Suppressor macrophage treated with lipopolysaccharide for 4 hours (primary cell): Measurements from ENCODE around the gene SYNE2.
"Not testable (repeated sequence)": the region's sequence is repeated elsewhere in the genome, so short reads cannot be mapped to it uniquely, and the experiment has no call there.

ENCODE experiments used
- DNase-seq: peaks from one replicate; pipeline ENCODE4 v3.0.0-alpha.2; 2020

Gene SYNE2

DNA sequence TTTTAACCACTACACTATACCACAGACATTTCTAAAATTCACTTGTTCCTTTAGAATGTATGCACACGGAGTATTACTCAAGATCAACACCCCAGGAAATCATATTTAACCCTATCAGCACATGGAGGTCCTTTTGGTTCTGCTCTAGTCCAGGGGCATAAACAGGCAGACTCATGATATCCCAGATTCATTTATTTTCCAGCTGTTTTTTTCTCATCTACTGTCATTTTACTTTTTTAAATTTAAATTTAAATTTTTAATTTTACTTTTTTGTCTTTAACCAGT, 17.9 kb downstream of the SYNE2 start:
- DNase-seq = not testable (repeated sequence)

DNA sequence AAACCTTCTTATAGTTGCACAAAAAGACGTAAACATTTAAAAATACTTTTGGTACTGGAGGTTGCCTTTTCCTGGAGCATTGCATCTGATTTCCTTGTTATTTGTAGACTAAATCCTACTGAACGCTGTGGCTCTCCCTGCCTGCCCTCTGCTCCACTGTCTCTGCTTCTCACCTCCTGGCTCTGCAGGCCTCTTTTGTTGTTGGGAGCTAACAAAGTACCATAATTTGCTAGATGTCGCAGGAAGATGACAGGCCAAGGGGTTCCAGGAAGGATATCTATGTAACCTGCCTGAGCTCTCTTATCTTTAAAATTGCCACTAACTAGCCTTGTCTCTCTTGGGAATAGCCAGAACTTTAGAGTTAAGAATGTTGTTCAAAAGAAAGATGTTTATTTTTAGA, 21.4 kb downstream of the SYNE2 start:
- DNase-seq = no peak

DNA sequence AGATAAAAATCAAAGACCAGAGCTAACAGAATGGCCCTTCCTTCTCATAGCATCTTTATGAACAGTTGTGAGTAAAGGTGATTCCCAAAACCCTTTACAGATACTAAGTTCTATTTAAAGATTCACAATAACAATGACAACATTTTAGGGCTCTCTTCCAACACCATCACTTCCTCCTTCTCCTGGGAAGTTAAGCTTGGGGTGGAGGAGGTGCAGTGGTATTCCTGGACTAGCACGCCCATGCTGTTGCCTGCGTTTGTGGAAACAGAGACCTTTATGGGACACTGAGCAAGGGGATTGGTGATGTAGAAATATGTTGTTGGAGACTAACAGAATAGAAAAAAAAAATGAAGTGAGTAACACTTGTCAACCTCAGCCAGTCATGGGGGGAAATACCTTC, 22.5 kb downstream of the SYNE2 start:
- DNase-seq = no peak

DNA sequence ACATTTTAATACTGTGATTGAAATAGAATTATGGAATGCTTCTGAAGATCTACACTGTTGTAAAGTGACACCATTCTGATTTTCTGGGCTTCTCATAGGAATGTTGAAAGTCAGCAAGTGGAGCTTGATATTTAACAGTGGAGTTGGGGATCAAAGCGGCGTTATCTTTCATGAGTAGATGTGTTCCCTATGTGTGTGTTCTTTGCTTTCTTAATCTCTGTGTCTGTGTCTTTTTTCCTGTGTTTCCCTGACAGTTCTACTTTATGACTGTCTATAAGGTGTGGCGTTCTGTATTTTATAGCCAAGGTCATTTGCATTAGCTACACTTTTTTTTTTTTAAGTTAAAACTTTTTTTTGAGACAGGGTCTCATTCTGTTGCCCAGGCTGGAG, 24.7 kb downstream of the SYNE2 start:
- DNase-seq = no peak

DNA sequence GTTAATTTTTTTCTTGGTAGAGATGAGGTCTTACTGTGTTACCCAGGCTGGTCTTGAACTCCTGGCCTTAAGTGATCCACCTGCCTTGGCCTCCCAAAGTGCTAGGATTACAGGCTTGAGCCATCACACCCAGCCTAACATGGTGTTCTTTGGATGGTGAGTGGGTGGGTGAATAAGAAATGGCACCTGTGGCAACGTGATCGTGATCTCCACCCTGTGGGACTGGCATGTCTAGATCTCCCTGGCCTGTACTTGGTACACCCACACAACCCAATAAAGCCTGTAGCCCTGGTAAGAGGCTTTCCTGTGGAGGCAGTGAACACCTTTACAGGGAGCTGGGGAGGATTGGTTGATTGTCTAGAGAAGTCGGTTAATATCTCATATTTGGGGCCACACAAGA, 25.2 kb downstream of the SYNE2 start:
- no peak for DNase-seq

DNA sequence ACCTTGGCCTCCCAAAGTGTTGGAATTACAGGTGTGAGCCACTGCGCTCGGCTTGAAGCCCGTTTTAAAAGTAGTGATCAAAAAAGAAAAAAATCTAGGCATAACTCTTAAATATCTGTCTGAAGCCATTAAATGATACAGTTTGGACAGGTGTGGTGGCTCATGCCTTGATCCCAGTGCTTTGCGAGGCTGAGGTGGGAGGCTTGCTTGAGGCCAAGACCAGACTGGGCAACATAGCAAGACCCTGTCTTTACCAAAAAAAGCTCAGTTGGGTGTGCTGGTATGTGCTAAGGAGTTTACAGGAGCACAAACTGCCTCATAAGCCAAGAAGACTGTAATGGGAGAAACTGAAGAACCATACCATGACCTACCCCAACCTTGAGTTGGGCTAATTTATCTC, 26.0 kb downstream of the SYNE2 start:
- no peak for DNase-seq

DNA sequence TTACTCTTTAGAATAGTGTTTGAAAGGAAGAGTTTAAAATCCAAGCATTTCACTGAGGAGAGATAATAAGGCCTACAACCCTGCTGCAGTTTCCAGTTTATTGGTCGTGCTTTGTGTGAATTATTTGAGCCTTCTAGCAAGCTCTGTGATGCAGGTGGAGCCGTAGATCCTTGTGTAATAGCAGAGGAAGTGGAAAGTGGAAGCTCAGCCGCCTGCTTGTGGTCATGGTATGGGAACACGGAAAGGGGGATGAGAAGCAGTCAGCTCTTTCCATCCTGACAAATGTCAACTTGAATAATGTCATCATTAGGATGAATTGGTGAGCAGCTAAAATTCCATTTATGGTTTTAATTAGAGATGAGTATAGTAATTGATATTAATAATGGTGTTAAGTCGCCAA, 29.1 kb downstream of the SYNE2 start:
- DNase-seq = peak; percentile 9

DNA sequence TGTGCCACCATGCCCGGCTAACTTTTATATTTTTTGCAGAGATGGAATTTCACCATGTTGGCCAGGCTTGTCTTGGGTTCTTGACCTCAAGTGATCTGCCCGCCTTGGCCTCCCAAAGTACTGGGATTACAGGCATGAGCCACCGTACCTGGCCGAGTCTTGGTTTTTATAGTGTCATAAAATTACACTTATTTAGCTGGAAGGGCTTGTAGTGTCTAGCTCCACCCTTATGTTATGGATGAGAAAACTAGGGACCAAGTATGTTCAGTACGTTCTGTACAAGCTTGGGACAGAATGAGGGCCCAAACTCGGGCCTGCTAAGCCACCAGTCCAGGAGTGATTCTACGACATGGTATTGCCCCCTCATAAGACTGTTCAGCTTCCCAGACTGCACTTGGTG, 35.1 kb downstream of the SYNE2 start:
- DNase-seq = no peak

DNA sequence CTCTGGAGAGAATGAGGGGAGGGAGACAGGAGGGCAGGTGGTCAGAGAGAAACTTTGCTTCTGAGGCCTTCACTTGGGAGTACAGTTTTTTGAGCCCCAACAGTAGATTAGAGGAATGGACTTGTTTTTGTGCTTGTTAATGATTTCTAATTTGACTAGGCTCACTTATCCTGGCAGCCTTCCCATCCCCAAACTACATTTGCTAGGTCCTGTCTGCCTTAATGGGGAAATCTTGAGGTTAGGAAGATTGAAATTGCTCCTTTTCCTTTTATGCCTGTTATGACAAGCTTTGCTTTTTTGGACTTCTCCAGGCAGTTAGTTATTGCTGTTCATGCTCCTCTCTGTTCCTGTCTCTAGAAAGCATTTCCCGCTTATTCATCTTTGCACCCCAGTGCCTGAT, 37.7 kb downstream of the SYNE2 start:
- DNase-seq = no peak

DNA sequence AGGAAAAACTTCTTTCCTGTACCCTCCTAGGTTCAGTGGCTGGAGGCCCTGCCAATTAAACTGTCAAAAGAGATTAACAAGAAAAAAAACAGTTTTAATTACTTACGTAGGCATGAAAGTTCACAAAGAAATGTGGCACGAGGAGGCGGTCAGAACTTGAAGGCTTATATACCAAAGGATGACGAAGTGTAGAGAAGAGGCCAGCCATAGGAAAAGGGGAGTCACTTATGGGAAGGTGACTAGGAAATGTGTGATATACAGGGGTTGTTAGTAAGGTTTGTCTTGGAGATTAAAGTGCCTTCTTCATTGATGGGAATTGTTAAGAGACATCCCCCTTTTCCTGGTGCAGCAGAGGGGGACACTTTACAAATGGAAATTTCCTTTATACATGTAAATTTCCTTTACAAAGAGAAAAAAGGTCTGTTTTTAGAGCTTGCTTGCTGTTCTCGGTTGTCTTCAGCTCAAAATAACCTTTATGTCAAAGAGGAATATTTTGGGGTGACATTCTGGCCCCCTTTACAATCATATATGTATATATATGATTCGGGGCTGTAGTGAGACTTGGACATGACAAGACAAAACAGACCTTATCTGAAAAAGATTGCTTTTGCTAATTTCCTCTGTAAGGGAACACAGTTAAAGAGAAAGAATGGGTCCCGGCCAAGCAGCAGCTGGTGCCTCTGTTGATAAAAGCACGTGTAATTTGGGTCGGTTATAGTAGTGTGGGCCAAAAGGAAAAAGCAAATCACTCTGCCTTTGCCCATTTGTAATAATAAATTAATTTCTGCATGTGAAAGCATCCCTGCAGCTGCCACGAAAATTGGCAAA, 38.6 kb downstream of the SYNE2 start:
- DNase-seq = no peak

DNA sequence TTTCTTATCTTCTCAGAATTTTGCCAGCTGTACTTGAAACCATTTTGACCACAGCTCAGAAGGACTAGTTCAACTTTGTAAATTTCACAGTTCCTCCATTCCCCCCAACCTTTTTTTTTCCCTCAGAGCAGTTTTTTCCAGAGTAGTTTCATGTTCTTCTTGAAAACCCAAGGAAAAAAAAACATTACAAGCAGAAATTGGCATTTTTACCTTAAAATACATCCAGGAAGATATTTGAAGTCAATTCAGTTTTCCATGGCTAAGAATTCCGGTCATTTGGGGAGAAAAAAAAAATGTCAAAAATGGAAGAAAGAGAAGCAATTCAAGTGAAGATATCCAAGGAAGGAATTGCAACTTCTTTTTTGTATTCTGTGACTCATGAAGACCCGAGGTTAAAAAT, 39.5 kb downstream of the SYNE2 start:
- DNase-seq = no peak

DNA sequence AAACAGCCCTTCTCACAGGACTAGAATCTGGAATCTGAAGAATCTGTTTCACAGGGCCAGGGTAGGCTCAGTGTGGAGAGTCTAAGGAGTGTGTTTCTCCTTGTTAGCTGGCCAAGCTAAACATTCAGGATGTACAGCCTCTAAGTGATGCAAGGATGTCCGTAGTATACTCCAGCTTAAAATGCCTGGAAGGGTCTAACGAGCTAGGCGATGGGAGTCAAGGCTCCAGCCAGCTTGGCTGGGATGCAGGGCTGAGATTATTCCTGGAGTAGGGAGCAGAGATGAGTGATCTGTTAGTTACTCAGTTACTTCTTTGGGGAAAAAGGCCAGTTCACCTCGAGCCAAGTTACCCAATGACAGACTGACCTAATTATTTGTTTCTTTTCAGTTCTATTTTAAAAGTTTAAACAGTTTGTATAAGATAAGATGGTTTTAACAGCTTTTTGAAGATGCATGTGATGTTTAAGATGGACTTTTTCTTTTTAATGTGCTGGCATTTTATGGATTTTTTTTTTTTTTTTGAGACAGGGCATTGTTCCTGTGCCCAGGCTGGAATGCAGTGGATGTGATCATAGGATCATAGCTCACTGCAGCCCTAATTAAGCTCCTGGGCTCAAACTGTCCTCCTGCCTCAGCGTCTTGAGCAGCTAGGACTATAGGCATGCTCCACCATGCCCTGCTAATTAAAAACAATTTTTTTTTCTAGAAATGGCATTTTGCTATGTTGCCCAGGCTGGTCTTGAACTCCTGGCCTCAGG, 41.1 kb downstream of the SYNE2 start:
- DNase-seq = no peak

DNA sequence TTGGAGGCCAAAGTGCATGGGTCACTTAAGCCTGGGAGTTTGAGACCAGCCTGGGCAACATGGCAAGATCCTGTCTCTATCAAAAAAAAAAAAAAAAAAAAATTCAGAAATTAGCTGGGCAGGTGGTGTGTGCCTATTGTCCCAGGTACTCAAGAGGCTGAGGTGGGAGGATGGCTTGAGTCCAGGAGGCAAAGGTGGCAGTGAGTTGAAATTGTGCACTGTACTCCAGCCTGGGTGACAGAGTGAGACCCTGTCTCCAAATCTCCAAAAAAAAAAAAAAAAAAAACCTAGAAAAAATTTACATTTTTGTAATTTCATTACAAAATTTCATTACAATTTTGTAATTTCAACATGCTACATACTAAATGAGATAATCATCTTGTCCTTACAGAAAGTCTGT, 42.7 kb downstream of the SYNE2 start:
- no peak for DNase-seq

DNA sequence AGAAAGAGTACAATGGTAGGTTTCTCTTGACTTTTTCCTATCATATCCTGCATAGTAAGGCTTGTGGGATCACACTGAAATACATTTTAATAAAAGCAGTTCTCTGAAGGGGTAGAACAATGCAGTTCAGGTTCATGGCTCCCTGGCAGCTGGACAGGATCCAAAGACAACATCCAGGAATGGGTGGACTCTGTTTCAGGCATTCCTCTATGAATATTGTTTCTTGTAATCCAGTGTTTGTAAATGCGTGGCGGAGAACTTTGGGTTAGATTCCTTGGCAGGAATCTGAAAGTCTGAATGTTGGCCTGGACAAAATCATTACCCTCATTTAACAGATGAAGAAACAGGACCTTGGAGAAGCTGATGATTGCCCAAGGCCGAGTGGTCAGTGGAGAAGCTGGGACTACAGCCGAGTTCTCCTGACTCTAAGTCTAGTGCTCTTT, 43.5 kb downstream of the SYNE2 start:
- DNase-seq = no peak

DNA sequence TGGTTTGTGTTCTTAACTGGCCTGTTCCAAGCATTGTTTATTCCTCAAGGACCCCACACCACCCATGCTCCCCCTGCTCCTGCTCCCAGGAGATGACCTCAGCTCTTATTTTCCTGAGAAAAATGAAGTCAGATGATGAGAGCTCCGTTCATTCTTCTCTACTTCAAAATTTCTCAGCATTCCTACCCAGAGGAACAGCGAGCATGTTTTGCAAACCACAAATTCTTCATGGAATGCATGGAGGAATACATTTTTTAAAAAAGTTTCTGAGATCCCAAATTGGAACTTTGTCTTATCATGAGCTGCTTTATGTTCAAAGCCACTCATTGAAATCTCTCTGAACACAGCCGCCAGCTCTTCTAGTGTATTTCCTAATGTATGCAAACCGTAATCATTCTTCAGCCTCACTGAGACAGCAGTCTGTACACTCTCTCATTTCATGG, 44.9 kb downstream of the SYNE2 start:
- no peak for DNase-seq

DNA sequence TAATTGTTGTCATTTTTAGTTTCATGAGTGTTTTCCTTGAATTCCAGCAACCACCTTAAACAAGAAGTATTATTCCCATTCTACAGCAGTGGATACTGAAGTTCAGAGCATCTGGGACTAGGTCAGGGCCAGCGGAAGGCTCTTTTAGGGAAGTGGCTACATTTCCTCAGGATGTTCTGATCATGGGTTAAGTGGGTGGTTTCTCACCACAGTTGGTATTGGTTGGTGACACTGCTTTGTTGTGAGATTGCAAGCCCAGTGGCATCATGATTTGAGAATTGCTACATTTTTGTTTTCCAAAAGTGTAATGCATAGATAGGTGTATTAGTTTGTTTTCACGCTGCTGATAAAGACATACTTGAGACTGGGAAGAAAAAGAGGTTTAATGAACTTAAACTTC, 47.1 kb downstream of the SYNE2 start:
- peak; percentile 72 for DNase-seq

DNA sequence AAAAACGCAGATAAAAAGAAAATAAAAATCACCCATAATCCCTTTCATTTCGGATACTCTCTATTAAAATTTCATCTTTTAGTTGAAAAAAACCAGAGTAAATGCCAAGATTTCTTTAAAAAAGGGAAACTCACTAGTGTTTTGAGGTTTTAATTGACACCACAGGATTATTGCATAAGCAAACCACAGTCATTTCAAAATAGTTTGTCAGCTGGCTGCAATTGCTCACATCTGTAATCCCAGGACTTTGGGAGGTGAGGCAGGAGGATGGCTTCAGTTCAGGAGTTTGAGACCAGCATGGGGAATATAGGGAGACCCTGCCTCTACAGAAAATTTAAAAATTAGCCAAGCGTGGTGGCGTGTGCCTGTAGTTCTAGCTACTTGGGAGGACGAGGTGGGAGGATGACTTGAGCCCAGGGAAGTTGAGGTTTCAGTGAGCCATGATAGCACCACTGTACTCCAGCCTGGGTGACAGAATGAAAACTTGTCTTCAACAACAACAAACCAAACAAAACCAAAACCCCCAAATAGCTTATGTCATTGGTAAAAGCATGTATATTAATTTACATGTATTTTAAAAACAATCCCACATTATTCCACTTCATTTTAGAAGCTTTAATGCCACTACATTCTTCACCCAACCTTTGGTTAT, 48.8 kb downstream of the SYNE2 start:
- peak; percentile 78 for DNase-seq

DNA sequence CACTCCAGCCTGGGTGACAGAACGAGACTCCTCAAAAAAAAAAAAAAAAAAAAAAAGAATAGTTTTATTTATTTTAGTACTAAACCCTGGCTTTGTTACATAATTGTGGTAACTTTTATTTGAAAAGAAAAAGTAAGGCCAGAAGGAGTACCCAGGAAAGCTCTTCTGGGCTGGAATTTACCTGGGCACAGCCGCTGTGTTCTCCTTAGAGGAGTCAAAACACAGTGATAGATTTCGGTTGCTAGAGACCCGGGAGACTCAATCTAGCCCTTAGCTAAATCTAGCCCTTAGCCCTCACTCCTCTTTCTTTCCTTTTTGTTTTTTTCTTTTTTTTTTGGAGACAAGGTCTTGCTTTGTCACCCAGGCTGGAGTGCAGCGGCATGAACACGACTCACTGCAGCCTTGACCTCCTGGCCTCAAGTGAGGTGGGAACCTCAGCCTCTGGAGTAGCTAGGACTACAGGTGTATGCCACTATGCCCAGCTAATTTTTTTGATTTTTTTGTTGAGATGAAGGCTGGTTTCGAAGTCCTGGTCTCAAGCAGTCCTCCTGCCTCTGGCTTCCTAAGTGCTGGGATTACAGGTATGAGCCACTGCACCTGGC, 49.7 kb downstream of the SYNE2 start:
- DNase-seq = no peak

DNA sequence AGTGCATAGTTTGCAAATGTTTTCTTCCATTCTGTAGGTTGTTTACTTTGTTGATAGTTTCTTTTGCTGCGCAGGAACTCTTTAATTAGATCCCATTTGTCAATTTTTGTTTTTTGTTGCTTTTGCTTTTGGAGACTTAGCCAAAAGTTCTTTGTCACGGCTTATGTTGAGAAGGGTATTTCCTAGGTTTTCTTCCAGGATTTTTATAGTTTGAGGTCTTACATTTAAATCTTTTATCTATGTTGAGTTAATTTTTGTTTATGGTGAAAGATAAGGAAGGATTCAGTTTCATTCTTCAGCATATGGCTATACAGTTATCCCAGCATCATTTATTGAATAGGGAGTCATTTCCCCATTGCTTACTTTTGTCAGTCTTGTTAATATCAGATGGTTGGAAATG, 51.9 kb downstream of the SYNE2 start:
- no peak for DNase-seq

DNA sequence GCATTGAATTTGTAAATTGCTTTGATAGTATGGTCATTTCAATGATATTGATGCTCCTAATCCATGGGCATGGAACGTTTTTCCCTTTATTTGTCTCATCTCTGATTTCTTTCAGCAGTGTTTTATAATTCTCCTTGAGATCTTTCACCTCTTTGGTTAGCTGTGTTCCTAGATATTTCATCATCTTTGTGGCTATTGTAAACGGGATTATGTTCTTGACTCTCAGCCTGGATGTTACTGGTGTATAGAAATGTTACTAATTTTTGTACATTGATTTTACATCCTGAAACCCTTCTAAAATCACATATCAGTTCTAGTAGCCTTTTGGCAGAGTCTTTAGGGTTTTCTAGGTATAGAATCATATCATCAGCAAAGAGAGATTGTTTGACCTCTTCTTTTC, 52.6 kb downstream of the SYNE2 start:
- no peak for DNase-seq

DNA sequence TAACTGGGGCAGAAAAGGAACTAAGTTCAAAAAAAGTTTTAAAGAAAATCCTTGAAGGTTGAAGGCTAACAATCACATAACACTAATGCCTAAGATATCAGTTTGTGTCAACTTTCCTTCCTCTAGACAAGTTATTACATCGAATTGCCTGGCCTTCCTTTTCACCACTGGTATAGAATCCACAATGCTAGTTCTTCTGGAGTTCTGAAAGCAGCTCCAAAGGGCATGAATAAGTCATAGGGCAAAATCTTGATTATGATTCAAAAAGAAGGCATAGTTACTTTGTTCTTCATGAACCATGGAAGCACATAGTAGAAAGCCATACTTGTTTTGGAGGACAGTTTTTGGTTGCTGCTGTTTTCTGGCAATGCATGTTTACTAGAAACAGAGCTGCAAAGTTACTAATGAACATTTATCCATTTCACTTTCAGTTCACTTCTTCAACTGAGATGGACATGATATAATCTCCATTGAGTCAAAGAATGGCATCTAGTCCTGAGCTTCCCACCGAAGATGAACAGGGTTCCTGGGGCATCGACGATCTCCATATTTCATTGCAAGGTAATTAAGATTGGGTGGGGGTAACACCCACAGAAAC, 56.0 kb downstream of the SYNE2 start:
- DNase-seq = peak; percentile 1

DNA sequence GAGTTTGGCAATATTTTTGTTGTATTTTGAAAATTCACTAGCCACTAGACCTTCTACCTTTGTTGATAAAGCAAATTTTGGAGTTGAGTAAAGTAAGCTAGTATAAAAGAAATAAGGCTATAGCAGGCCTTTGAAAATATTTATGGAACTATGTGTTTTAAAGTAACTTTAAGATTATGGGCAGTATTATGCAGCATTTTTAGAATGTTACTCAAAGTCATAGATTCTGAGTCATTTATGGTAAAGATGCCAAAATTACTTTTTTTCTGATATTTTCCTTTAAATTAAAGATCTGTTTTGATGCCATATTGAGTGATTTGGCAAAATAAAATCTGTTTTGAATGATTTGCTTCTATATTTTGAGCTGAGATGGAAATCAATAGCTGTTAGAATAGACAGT, 57.2 kb downstream of the SYNE2 start:
- DNase-seq = no peak
